KMS-11 (cell line): ENCODE measurements around the gene SMOC2.

ENCODE experiments used
- H2AFZ ChIP-seq: fragments of 200-600 bp; sonication (generic); 2 replicates; pipeline ENCODE4 v1.6.1; 2016; ENCODE audit warnings: antibody characterized with exemption, mixed run types, low read depth
- H3K27ac ChIP-seq: fragments of 200-600 bp; sonication (generic); 2 replicates; pipeline ENCODE4 v1.6.1; 2016; ENCODE audit warnings: mild to moderate bottlenecking, mixed run types
- H3K27me3 ChIP-seq: fragments of 200-600 bp; sonication (generic); 2 replicates; pipeline ENCODE4 v1.6.1; 2017; ENCODE audit warnings: mild to moderate bottlenecking, low read depth, mixed run types, moderate library complexity; ENCODE audit not compliant: insufficient read depth
- H3K36me3 ChIP-seq: fragments of 200-600 bp; sonication (generic); 2 replicates; pipeline ENCODE4 v1.6.1; 2017; ENCODE audit warnings: mild to moderate bottlenecking, mixed run types; ENCODE audit not compliant: insufficient read depth
- H3K4me1 ChIP-seq: fragments of 200-600 bp; sonication (generic); 2 replicates; pipeline ENCODE4 v1.6.1; 2016; ENCODE audit warnings: mild to moderate bottlenecking, low read depth, mixed run types; ENCODE audit not compliant: poor library complexity, severe bottlenecking
- H3K4me2 ChIP-seq: fragments of 200-600 bp; sonication (generic); 2 replicates; pipeline ENCODE4 v1.7.0; 2016; ENCODE audit warnings: mild to moderate bottlenecking, mixed run types
- H3K4me3 ChIP-seq: fragments of 200-600 bp; sonication (generic); IDR thresholded peaks from 2 replicates; pipeline ENCODE4 v1.6.1; 2017; ENCODE audit warnings: low read depth, low read length, mixed read lengths; ENCODE audit not compliant: insufficient read depth
- H3K79me2 ChIP-seq: fragments of 200-600 bp; sonication (generic); 2 replicates; pipeline ENCODE4 v1.6.1; 2016; ENCODE audit warnings: low read depth, mixed run types; ENCODE audit not compliant: insufficient read depth
- H3K9ac ChIP-seq: fragments of 200-600 bp; sonication (generic); 2 replicates; pipeline ENCODE4 v1.6.1; 2016; ENCODE audit warnings: mild to moderate bottlenecking, mixed run types
- H4K20me1 ChIP-seq: fragments of 200-600 bp; sonication (generic); 2 replicates; pipeline ENCODE4 v1.6.1; 2016; ENCODE audit warnings: mild to moderate bottlenecking, mixed run types; ENCODE audit not compliant: insufficient read depth
- TF ChIP-seq, protein P1 (sequence below): fragments of 200-600 bp; sonication (generic); conservative IDR thresholded peaks from 2 replicates; pipeline ENCODE4 v1.6.1; 2017; ENCODE audit warnings: low read depth, mild to moderate bottlenecking, antibody characterized with exemption, low read length, moderate library complexity, mixed read lengths

SMOC2 gene

DNA sequence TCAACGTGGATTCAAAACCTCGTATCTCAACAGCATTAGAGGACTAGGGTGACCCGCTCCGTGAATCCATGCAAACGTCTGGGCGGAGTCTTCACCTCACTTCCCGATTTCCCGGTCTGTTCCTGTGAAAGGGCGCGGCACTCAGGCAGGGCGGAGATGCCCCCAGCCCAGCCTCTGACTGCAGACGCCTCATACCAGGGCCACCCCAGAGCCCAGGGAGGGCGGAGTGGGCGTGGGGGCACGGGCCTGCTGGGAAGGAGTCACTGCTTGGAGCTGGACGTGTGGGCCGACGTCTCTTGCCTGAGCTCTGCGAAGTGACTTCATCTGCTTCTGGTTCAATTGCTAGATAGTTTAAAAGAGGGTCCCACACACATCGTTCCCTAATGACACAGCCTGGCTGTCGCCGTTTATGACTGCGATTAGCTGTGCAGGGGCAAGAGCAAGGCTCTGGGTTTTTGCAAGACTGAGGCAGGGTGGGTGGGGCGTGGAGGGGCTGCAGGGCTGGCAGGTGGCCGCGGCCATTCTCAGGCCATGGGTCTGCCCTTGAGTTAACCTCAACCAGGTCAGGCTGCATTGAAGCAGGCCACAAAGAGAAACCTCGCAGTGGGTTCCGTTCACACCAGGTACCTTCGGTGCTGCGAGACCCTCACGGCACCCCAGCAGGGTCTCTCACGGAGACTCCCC is 15.0 kb downstream of the SMOC2 start:
- TF ChIP-seq, protein P1, sequence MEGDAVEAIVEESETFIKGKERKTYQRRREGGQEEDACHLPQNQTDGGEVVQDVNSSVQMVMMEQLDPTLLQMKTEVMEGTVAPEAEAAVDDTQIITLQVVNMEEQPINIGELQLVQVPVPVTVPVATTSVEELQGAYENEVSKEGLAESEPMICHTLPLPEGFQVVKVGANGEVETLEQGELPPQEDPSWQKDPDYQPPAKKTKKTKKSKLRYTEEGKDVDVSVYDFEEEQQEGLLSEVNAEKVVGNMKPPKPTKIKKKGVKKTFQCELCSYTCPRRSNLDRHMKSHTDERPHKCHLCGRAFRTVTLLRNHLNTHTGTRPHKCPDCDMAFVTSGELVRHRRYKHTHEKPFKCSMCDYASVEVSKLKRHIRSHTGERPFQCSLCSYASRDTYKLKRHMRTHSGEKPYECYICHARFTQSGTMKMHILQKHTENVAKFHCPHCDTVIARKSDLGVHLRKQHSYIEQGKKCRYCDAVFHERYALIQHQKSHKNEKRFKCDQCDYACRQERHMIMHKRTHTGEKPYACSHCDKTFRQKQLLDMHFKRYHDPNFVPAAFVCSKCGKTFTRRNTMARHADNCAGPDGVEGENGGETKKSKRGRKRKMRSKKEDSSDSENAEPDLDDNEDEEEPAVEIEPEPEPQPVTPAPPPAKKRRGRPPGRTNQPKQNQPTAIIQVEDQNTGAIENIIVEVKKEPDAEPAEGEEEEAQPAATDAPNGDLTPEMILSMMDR: no peak

DNA sequence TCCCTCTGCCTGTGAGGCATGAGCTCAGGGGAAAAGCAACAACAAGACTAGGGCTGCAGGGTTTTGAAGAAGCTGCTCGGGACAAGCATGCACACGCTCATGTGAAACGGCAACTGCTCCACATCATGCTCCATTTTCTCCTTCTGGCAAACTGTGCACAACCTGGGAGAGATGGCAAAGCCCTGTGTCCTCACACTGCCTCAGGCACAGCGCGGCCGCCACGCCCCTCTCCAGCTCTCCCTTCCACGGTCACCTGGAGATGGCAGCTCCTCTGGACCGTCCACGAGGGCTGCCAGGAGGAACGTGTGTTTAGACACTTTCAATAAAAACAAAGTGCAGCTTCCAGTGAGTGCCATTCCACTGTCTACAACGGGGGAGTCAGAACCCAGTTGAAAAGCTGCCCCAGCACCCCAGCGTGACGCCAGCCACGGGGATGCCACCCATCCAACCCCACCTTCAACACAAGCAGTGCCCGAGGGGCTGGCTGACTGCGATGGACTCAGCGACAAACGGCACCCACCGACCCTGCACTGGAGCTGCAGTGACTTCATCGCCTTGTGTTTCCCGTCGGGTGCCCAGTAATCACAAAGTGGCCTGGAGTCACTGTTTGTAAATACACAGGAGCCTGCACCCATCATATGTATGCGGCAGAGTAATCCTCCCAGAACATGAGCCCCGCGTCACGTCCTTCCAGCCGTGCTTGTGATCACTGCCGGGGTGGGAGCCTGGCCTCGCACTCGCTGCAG is 16.1 kb downstream of the SMOC2 start:
- no peak overlapping the region for H3K4me2 ChIP-seq
- TF ChIP-seq, protein P1: no peak

More for the DNA sequence above, 15.0 kb downstream of the SMOC2 start:
- H3K27ac ChIP-seq: no peak overlapping the region
- no peak overlapping the region for H3K4me2 ChIP-seq
- H3K4me3 ChIP-seq: no peak overlapping the region
- H4K20me1 ChIP-seq: no peaks in the 10 kb centered on the region
- no peaks in the 10 kb centered on the region for H3K27me3 ChIP-seq
- H3K79me2 ChIP-seq: no peaks in the 10 kb centered on the region
- no peaks in the 10 kb centered on the region for H3K4me1 ChIP-seq
- H3K36me3 ChIP-seq: no peaks in the 10 kb centered on the region
- H3K9ac ChIP-seq: no peak overlapping the region
- no peak overlapping the region for H2AFZ ChIP-seq

GRCh38 chr6:168457653-168457934 is 16.6 kb downstream of the SMOC2 start:
- no peak overlapping the region for H3K4me3 ChIP-seq
- H3K27ac ChIP-seq: no peak overlapping the region
- H2AFZ ChIP-seq: no peak overlapping the region
- no peaks in the 10 kb centered on the region for H3K27me3 ChIP-seq
- no peaks in the 10 kb centered on the region for H3K36me3 ChIP-seq
- no peaks in the 10 kb centered on the region for H3K4me1 ChIP-seq
- H3K79me2 ChIP-seq: no peaks in the 10 kb centered on the region
- no peaks in the 10 kb centered on the region for H4K20me1 ChIP-seq
- H3K9ac ChIP-seq: no peak overlapping the region
- H3K4me2 ChIP-seq: no peak overlapping the region
- TF ChIP-seq, protein P1: no peak

More for the DNA sequence above, 16.1 kb downstream of the SMOC2 start:
- Histone ChIP-seq H3K79me2 (no peaks in the 10 kb centered on the region), H3K4me3 (no peak overlapping the region), H2AFZ (no peak overlapping the region), H4K20me1 (no peaks in the 10 kb centered on the region), H3K27ac (no peak overlapping the region), H3K4me1 (no peaks in the 10 kb centered on the region), H3K9ac (no peak overlapping the region), H3K27me3 (no peaks in the 10 kb centered on the region), H3K36me3 (no peaks in the 10 kb centered on the region)

DNA sequence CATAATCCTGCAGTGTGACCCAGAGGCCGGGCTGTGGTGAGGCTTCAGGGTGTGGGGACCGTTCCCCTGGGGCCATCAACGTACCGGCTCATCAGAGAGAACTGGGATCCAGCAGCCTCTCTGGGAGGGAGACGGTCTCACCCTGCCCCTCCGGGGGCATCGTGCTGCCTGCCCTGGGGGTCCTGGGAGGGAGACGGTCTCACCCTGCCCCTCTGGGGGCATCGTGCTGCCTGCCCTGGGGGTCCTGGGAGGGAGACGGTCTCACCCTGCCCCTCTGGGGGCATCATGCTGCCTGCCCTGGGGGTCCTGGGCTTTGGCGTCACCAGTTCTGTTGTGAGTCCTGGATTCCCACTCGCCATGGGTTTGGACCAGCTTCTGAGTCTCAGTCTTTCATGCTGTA is 17.1 kb downstream of the SMOC2 start:
- TF ChIP-seq, protein P1: no peak
- H4K20me1 ChIP-seq: no peaks in the 10 kb centered on the region
- no peak overlapping the region for H3K4me2 ChIP-seq
- no peaks in the 10 kb centered on the region for H3K4me1 ChIP-seq
- H3K79me2 ChIP-seq: no peaks in the 10 kb centered on the region
- H3K27ac ChIP-seq: no peak overlapping the region
- H3K36me3 ChIP-seq: no peaks in the 10 kb centered on the region
- H3K27me3 ChIP-seq: no peaks in the 10 kb centered on the region
- no peak overlapping the region for H2AFZ ChIP-seq
- H3K4me3 ChIP-seq: no peak overlapping the region
- H3K9ac ChIP-seq: no peak overlapping the region
